Peyer's patch (tissue), 4 donors: Measurements from ENCODE around the gene MTCP1. TPM values are rescaled to one million over a fixed set of nuclear protein-coding genes. Genes with fewer than 3 reads are reported as not detected.
A peak's percentile ranks its signal among the peaks of the same experiment; 100 is the strongest.

ENCODE experiments used
- DNase-seq, 3 donors: peaks; one replicate each; pipeline ENCODE4 v3.0.0-alpha.2; 2017 to 2019
- H3K27ac ChIP-seq, 4 donors: fragments of 200-600 bp; sonication (generic); one replicate each; pipeline ENCODE4 v1.5.1; 2016 to 2019
- H3K27me3 ChIP-seq, 2 donors: fragments of 200-600 bp; sonication (generic); one replicate each; pipeline ENCODE4 v1.5.1; 2019
- H3K36me3 ChIP-seq, 3 donors: fragments of 200-600 bp; sonication (generic); one replicate each; pipeline ENCODE4 v1.5.1; 2016 to 2019
- H3K4me1 ChIP-seq, 4 donors: fragments of 200-600 bp; sonication (generic); one replicate each; pipeline ENCODE4 v1.5.1; 2016 to 2019
- H3K4me3 ChIP-seq, 4 donors: fragments of 200-600 bp; sonication (generic); 1 replicate in 3 of 4; 2 replicates in 1 of 4; pipeline ENCODE4 v1.5.1; 2016 to 2019; ENCODE audit warnings: mild to moderate bottlenecking in 1 of 4
- H3K9me3 ChIP-seq, 4 donors: fragments of 200-600 bp; sonication (generic); one replicate each; pipeline ENCODE4 v1.5.1; 2016 to 2019; ENCODE audit warnings: mild to moderate bottlenecking in 1 of 4
- POLR2A ChIP-seq, 2 donors: fragments of 450-650 bp; IDR thresholded peaks; one replicate each; pipeline ENCODE4 v1.5.1; 2017; ENCODE audit warnings: antibody characterized with exemption in 2 of 2, mild to moderate bottlenecking in 2 of 2, moderate library complexity in 2 of 2
- total RNA-seq, 4 donors: library from RNA; depleted of rRNA; stranded (reverse); fragments of >200 nt; gene quantifications; one replicate each; pipeline ENCODE4 v1.1.0, GENCODE V29; 2016
- TF ChIP-seq, protein P1 (sequence below), 6 experiments: fragments of 450-650 bp in 4 of 6; fragments of 200-600 bp in 2 of 6; sonication (generic) in 1 of 6; IDR thresholded peaks; one replicate each; pipeline ENCODE4 v1.5.1; 2017 to 2019; ENCODE audit warnings: antibody characterized with exemption in 6 of 6, mild to moderate bottlenecking in 3 of 6, moderate library complexity in 1 of 6

Gene MTCP1
- total RNA-seq, 4 donors from 2014 or later, result 1.2 to 8.3 (median 4.2) TPM

DNA sequence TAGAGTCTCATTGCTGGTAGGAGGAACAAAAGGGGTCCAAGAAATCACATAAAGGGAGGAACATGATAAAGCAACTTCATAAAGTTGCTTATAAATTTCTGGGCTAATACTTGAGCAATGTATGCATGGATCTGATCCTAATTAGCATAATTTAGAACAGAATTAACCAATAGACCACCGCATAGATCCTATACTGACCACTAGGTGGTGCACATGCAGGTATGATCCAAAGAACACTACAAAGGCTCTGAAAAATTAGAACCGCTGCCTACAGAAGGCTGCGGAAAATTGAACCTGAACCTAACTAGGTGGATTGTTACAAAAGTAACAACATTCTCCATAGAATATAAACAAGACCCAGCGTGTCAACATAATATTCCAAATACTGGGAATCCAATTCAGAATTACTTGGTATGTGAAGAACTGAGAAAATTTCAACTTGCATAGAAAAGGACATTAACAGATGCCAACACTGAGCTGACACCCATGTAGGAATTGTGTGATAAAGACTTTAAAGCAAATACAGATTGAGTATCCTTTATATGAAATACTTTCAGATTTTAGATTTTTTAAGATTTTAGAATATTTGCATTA is 23.6 kb upstream of the MTCP1 start:
- H3K36me3 ChIP-seq, result peaks cover 0 to 1% (median 0%) of the 10 kb centered on the region in 3 donors
- TF ChIP-seq POLR2A (IDR thresholded peaks at IDR 0.05), result no peak
- TF ChIP-seq, protein P1, sequence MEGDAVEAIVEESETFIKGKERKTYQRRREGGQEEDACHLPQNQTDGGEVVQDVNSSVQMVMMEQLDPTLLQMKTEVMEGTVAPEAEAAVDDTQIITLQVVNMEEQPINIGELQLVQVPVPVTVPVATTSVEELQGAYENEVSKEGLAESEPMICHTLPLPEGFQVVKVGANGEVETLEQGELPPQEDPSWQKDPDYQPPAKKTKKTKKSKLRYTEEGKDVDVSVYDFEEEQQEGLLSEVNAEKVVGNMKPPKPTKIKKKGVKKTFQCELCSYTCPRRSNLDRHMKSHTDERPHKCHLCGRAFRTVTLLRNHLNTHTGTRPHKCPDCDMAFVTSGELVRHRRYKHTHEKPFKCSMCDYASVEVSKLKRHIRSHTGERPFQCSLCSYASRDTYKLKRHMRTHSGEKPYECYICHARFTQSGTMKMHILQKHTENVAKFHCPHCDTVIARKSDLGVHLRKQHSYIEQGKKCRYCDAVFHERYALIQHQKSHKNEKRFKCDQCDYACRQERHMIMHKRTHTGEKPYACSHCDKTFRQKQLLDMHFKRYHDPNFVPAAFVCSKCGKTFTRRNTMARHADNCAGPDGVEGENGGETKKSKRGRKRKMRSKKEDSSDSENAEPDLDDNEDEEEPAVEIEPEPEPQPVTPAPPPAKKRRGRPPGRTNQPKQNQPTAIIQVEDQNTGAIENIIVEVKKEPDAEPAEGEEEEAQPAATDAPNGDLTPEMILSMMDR (IDR thresholded peaks at IDR 0.05), result peak; percentile 24 to 53 (median 52)

GRCh38 chrX:155086961-155087735 is 16.2 kb upstream of the MTCP1 start:
- no peaks in the 10 kb centered on the region for H3K27me3 ChIP-seq
- H3K36me3 ChIP-seq, result peaks cover 0 to 4% (median 0%) of the 10 kb centered on the region in 3 donors
- TF ChIP-seq, protein P1 (IDR thresholded peaks at IDR 0.05), result no peak
- TF ChIP-seq POLR2A (IDR thresholded peaks at IDR 0.05), result no peak
- H3K9me3 ChIP-seq, result no peaks in the 10 kb centered on the region
- no peaks in the 10 kb centered on the region for H3K4me1 ChIP-seq
- DNase-seq, result no peak
- no peak overlapping the region for H3K27ac ChIP-seq
- no peak overlapping the region for H3K4me3 ChIP-seq

More for the DNA sequence above, 23.6 kb upstream of the MTCP1 start:
- DNase-seq, result no peak
- no peak overlapping the region for H3K4me3 ChIP-seq
- no peaks in the 10 kb centered on the region for H3K4me1 ChIP-seq
- no peak overlapping the region for H3K27ac ChIP-seq
- no peaks in the 10 kb centered on the region for H3K9me3 ChIP-seq
- H3K27me3 ChIP-seq, result no peaks in the 10 kb centered on the region

GRCh38 chrX:155086202-155086840 is 15.4 kb upstream of the MTCP1 start:
- DNase-seq, result peak in 2 of 3 donors; percentile 33 to 62
- TF ChIP-seq, protein P1 (IDR thresholded peaks at IDR 0.05), result peak in 4 of 6 experiments; percentile 31 to 46 (median 40)
- no peak for TF ChIP-seq POLR2A (IDR thresholded peaks at IDR 0.05)
- H3K4me3 ChIP-seq, result no peak overlapping the region
- H3K9me3 ChIP-seq, result no peaks in the 10 kb centered on the region
- no peak overlapping the region for H3K27ac ChIP-seq
- no peaks in the 10 kb centered on the region for H3K27me3 ChIP-seq
- H3K4me1 ChIP-seq, result no peaks in the 10 kb centered on the region
- peaks cover 0 to 4% (median 0%) of the 10 kb centered on the region in 3 donors for H3K36me3 ChIP-seq

DNA sequence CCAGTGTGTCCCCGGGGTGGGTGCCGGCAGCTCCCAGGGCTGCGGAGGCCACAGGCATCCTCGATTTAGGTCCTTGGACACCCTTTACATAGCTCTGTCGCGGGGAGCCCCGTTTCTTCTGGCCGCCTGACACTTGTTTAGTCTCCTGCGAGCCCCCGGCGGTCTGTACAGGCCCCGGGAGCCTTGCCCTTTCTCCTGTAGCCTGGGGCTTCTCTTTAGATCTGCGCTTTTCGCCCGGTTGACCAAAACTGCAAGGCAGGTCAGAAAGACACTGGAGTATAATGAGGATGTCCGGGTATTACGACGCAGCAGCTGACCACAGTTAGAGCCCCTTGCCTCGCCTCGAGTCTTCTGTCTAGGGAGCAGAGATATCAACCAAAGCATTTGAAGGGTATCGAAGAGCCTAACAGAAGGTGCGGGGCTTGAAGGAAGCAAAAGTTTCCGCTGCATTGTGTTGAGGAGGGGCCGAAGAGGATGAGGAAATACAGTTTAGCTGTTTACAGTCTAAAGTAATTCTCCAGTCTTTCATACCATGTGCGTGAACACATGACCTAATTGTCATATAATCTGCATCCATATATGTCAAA is 851 bp upstream of the MTCP1 start:
- Histone ChIP-seq H3K4me1 (peaks cover 0 to 7% (median 0%) of the 10 kb centered on the region in 4 donors), H3K4me3 (peak overlapping the region; percentile 54 to 77 (median 61)), H3K27ac (peak overlapping the region; percentile 74 to 86 (median 78)), H3K36me3 (peaks cover 0 to 5% (median 0%) of the 10 kb centered on the region in 3 donors), H3K27me3 (no peaks in the 10 kb centered on the region), H3K9me3 (no peaks in the 10 kb centered on the region)
- TF ChIP-seq, protein P1 (IDR thresholded peaks at IDR 0.05), result no peak
- no peak for TF ChIP-seq POLR2A (IDR thresholded peaks at IDR 0.05)
- peak in 2 of 3 donors; percentile 24 to 58 for DNase-seq

DNA sequence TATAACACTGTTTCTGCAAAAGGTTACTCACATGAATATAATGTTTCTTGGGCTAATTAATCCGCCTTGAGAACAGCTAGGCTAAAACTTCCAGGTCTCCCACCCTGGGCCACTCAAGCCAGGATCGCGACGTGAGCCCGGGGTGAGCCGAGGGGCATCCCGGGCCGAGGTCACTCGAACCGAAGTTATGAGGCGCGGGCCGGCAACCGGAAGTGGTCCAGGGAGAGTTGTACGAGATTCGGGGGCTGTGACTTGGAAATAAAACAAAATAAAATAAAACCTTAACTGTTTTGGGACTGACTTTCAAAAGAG is 317 bp downstream of the MTCP1 start:
- DNase-seq, result peak in 1 of 3 donors; percentile 42
- H3K27me3 ChIP-seq, result no peaks in the 10 kb centered on the region
- peaks cover 0 to under 1% (median 0%) of the 10 kb centered on the region in 3 donors for H3K36me3 ChIP-seq
- H3K4me3 ChIP-seq, result peak overlapping the region; percentile 54 to 75 (median 60)
- H3K27ac ChIP-seq, result peak overlapping the region; percentile 80 to 92 (median 84)
- TF ChIP-seq, protein P1 (IDR thresholded peaks at IDR 0.05), result no peak
- TF ChIP-seq POLR2A (IDR thresholded peaks at IDR 0.05), result no peak
- peaks cover 0 to 7% (median 0%) of the 10 kb centered on the region in 4 donors for H3K4me1 ChIP-seq
- no peaks in the 10 kb centered on the region for H3K9me3 ChIP-seq
